ENCODE measurements around the gene AKAP10. TPM values are rescaled to one million over a fixed set of nuclear protein-coding genes. Genes with fewer than 3 reads are reported as not detected.

AKAP10 gene
- total and polyA plus RNA-seq, 2 of the 8 experiments (the other 6 are each of a cell fraction or from before 2014, with no cell fraction given) = 13.3 to 27.0 TPM

GRCh38 chr17:19938736-19939135, 38.9 kb downstream of the AKAP10 start:
- no peak overlapping the region for H3K4me3 ChIP-seq (ENCODE audit: extremely low read depth in 1 of 4, insufficient read depth in 2 of 4, low read depth in 3 of 4, low read length in 4 of 4)
- no peak overlapping the region for H2AFZ ChIP-seq (ENCODE audit: low read length)
- no peak overlapping the region for H2AK5ac ChIP-seq (ENCODE audit: low read depth, low read length)
- no peaks in the 10 kb centered on the region for H3K27me3 ChIP-seq (replicated peaks in 1 of 4; ENCODE audit: control insufficient read depth in 3 of 4, extremely low read depth in 1 of 4, insufficient read depth in 3 of 4, low read length in 3 of 4)
- H3K18ac ChIP-seq (ENCODE audit: extremely low read depth, low read length) = no peak overlapping the region
- no peak overlapping the region for H3K4me2 ChIP-seq (ENCODE audit: insufficient read depth in 1 of 2, low read depth in 2 of 2, low read length in 2 of 2)
- no peak overlapping the region for H4K91ac ChIP-seq (replicated peaks; ENCODE audit: insufficient read length, low read length)
- H3K4ac ChIP-seq (replicated peaks; ENCODE audit: insufficient read length, low read depth, low read length) = no peak overlapping the region
- peaks cover 4 to 69% (median 37%) of the 10 kb centered on the region in 4 experiments for H3K36me3 ChIP-seq (ENCODE audit: control insufficient read depth in 2 of 4, insufficient read depth in 4 of 4, low read length in 3 of 4)
- H4K20me1 ChIP-seq (replicated peaks in 1 of 2; ENCODE audit: control insufficient read depth in 1 of 2, insufficient read depth in 2 of 2, low read length in 2 of 2) = peaks cover 0 to 3% of the 10 kb centered on the region in 2 experiments
- no peak overlapping the region for H2BK5ac ChIP-seq (ENCODE audit: low read depth, low read length)
- H3K23ac ChIP-seq (ENCODE audit: insufficient read length) = no peak overlapping the region
- no peak overlapping the region for H3K9ac ChIP-seq (replicated peaks in 1 of 4; ENCODE audit: extremely low read depth in 1 of 4, low read depth in 3 of 4, low read length in 3 of 4)
- 100% methylated on average over 10 of the region's 10 CpGs; no CpG with 5 or more reads in 1 of the 2 experiments for WGBS, 2 experiments (ENCODE audit: extremely low coverage in 1 of 2, insufficient coverage in 1 of 2, insufficient read length in 1 of 2, insufficient replicate concordance in 2 of 2, low coverage in 1 of 2, low lambda C conversion rate in 2 of 2, missing lambda C conversion rate in 1 of 2)
- H3K27ac ChIP-seq (ENCODE audit: low read depth, low read length) = no peak overlapping the region
- DNase-seq (ENCODE audit: low read depth in 1 of 2, low spot score in 2 of 2) = no peak
- no peak overlapping the region for H2BK20ac ChIP-seq (ENCODE audit: low read length)
- no peaks in the 10 kb centered on the region for H3K23me2 ChIP-seq (ENCODE audit: low read depth, low read length)
- H3K79me1 ChIP-seq (ENCODE audit: low read depth, low read length) = no peaks in the 10 kb centered on the region; the same call in 1 of the 2 replicates
- H4K5ac ChIP-seq (ENCODE audit: insufficient read length, low read depth, low read length) = no peak overlapping the region
- H3K9me3 ChIP-seq (ENCODE audit: insufficient read depth in 2 of 2, low read depth in 1 of 2, low read length in 1 of 2) = no peaks in the 10 kb centered on the region
- H2BK120ac ChIP-seq (replicated peaks; ENCODE audit: low read depth, low read length) = no peak overlapping the region
- no peak overlapping the region for H4K8ac ChIP-seq (ENCODE audit: extremely low read depth, insufficient read depth, low read length)
- peaks cover 0 to 9% (median 2%) of the 10 kb centered on the region in 4 experiments; a peak in 2 of 7 replicates for H3K4me1 ChIP-seq (replicated peaks in 1 of 4; ENCODE audit: control insufficient read depth in 3 of 4, insufficient read depth in 4 of 4, low read length in 3 of 4)
- H3K79me2 ChIP-seq (ENCODE audit: control insufficient read depth in 1 of 2, insufficient read depth in 2 of 2, low read length in 2 of 2) = peaks cover 0 to 32% of the 10 kb centered on the region in 2 experiments; a peak in 2 of 4 replicates
- H3K14ac ChIP-seq (ENCODE audit: insufficient read length) = no peak overlapping the region
- H3K56ac ChIP-seq (replicated peaks; ENCODE audit: insufficient read length, low read depth, low read length) = no peak overlapping the region
- FAIRE-seq = no peak
- CTCF ChIA-PET (ENCODE audit: partially characterized antibody) = no interaction called here
- H2BK12ac ChIP-seq (ENCODE audit: low read depth, low read length) = no peak overlapping the region
- no peak overlapping the region for H2BK15ac ChIP-seq (ENCODE audit: low read length)
- POLR2A ChIA-PET (ENCODE audit: partially characterized antibody) = interaction anchor here (0.7 to 1.0 kb wide), 3 partner anchors 12 to 79 kb away, joined by 3 to 4 read pairs (median 3); no protein-coding TSS in a partner anchor
- TF ChIP-seq YY1 (IDR thresholded peaks at IDR 0.05; ENCODE audit: low read depth, low read length) (no peak), NANOG (IDR thresholded peaks at IDR 0.05; ENCODE audit: insufficient read depth, low read depth, low read length, poor library complexity, severe bottlenecking) (no peak), MAX (IDR thresholded peaks at IDR 0.05) (no peak), HDAC6 (IDR thresholded peaks at IDR 0.05; ENCODE audit: low read depth, low read length) (no peak), CREB1 (IDR thresholded peaks at IDR 0.05) (no peak), TBP (IDR thresholded peaks at IDR 0.05; ENCODE audit: low read depth, low read length) (no peak), CHD2 (IDR thresholded peaks at IDR 0.05; ENCODE audit: low read length) (no peak), POLR2AphosphoS5 (IDR thresholded peaks at IDR 0.05; ENCODE audit: low read depth, low read length) (no peak), RNF2 (IDR thresholded peaks at IDR 0.05; ENCODE audit: borderline replicate concordance, low read depth, low read length, missing control alignments, poor library complexity, severe bottlenecking) (no peak), HDAC2 (IDR thresholded peaks at IDR 0.05; ENCODE audit: borderline replicate concordance in 1 of 2, low read depth in 2 of 2, low read length in 2 of 2) (no peak), KDM5A (IDR thresholded peaks at IDR 0.05; ENCODE audit: low read length) (no peak), GTF2F1 (IDR thresholded peaks at IDR 0.05; ENCODE audit: borderline replicate concordance, low read depth, low read length) (no peak)

Measured in H1 (cell line).